ENCODE data around the gene DCP1B. TPM values are rescaled to one million over a fixed set of nuclear protein-coding genes. Genes with fewer than 3 reads are reported as not detected.
A peak's percentile ranks its signal among the peaks of the same experiment; 100 is the strongest.

The DCP1B gene
- polyA plus RNA-seq, 2 of the 4 experiments (the other 2 are of a cell fraction) = 7.7 to 19.2 TPM

GRCh38 chr12:1936406-1937320 lies 67.6 kb downstream of the DCP1B start:
- DNase-seq (ENCODE audit: low read depth in 1 of 2, low spot score in 1 of 2) (peak; percentile 13 to 71), FAIRE-seq (no peak), ATAC-seq (peak; percentile 42 to 84; a peak in 4 of 6 replicates)
- ChIA-PET CTCF (interaction anchor here (1.0 to 11.5 kb wide), 3 partner anchors 13 to 284 kb away, joined by 3 to 324 read pairs (median 3); no protein-coding TSS in a partner anchor), POLR2A (no interaction called here)
- Histone ChIP-seq H3K4me3 (no peak overlapping the region), H3K27ac (peak overlapping the region; percentile 37 to 47; a peak in 3 of 6 replicates), H3K9me3 (no peaks in the 10 kb centered on the region), H3K4me2 (peak overlapping the region; percentile 46), H3K4me1 (peaks cover 17% of the 10 kb centered on the region)
- WGBS (ENCODE audit: missing lambda C conversion rate) = 66% methylated on average over 25 of the region's 25 CpGs
- TF ChIP-seq FOSL2 (IDR thresholded peaks at IDR 0.05) (no peak), FOSL2 (CRISPR knock-in tag; IDR thresholded peaks at IDR 0.05) (0 out of 2 replicates have a peak, but pooled peaks have one; percentile 23), MAX (IDR thresholded peaks at IDR 0.05) (peak; percentile 29; the same call in 1 of the 2 replicates), BCL3 (IDR thresholded peaks at IDR 0.05) (no peak)

GRCh38 chr12:1935700-1936378 lies 68.4 kb downstream of the DCP1B start:
- H3K27ac ChIP-seq = peak overlapping the region; percentile 37 to 47; a peak in 3 of 6 replicates
- peak overlapping the region; percentile 46 for H3K4me2 ChIP-seq
- H3K9me3 ChIP-seq = no peaks in the 10 kb centered on the region
- FAIRE-seq (no peak), ATAC-seq (no peak; a peak in 1 of 6 replicates), DNase-seq (ENCODE audit: low read depth in 1 of 2, low spot score in 1 of 2) (no peak)
- H3K4me1 ChIP-seq = peaks cover 17% of the 10 kb centered on the region
- ChIA-PET POLR2A (no interaction called here), CTCF (interaction anchor here (1.0 to 11.5 kb wide), 3 partner anchors 14 to 283 kb away, joined by 3 to 324 read pairs (median 3); no protein-coding TSS in a partner anchor)
- 89% methylated on average over 21 of the region's 21 CpGs for WGBS (ENCODE audit: missing lambda C conversion rate)
- H3K4me3 ChIP-seq = no peak overlapping the region
- TF ChIP-seq SMC3 (IDR thresholded peaks at IDR 0.05) = no peak

GRCh38 chr12:1935242-1935641 lies 69.0 kb downstream of the DCP1B start:
- no peak for DNase-seq (ENCODE audit: low read depth in 1 of 2, low spot score in 1 of 2)
- CTCF ChIA-PET = interaction anchor here (11.5 kb wide), 1 partner anchor 140 kb away, joined by 324 read pairs; no protein-coding TSS in a partner anchor
- WGBS (ENCODE audit: missing lambda C conversion rate) = 92% methylated on average over 10 of the region's 10 CpGs
- H3K4me3 ChIP-seq = no peak overlapping the region
- peaks cover 17% of the 10 kb centered on the region for H3K4me1 ChIP-seq
- no peak for FAIRE-seq
- H3K4me2 ChIP-seq = no peak overlapping the region
- no peak for ATAC-seq
- TF ChIP-seq HOXB5 (CRISPR knock-in tag; IDR thresholded peaks at IDR 0.05) (no peak), ZNF302 (CRISPR knock-in tag; IDR thresholded peaks at IDR 0.05) (no peak), KDM1A (IDR thresholded peaks at IDR 0.05; ENCODE audit: low read depth) (no peak), FOSB (CRISPR knock-in tag; IDR thresholded peaks at IDR 0.05) (no peak), MAFK (IDR thresholded peaks at IDR 0.05; ENCODE audit: partially characterized antibody) (no peak), NR3C1 (IDR thresholded peaks at IDR 0.05) (no peak), ZFP36 (IDR thresholded peaks at IDR 0.05; ENCODE audit: borderline replicate concordance, partially characterized antibody) (no peak), EHMT2 (IDR thresholded peaks at IDR 0.05; ENCODE audit: low read depth) (no peak)
- POLR2A ChIA-PET = no interaction called here
- H3K27ac ChIP-seq = no peak overlapping the region
- no peaks in the 10 kb centered on the region for H3K9me3 ChIP-seq

GRCh38 chr12:1934831-1935230 lies 69.4 kb downstream of the DCP1B start:
- TF ChIP-seq RFX5 (IDR thresholded peaks at IDR 0.05) (no peak), CHD4 (IDR thresholded peaks at IDR 0.05; ENCODE audit: borderline replicate concordance) (no peak), SMC3 (IDR thresholded peaks at IDR 0.05) (no peak), ELK1 (IDR thresholded peaks at IDR 0.05; ENCODE audit: low read depth, low read length) (no peak), PHF8 (IDR thresholded peaks at IDR 0.05; ENCODE audit: borderline replicate concordance, low read depth) (no peak), EHMT2 (IDR thresholded peaks at IDR 0.05; ENCODE audit: low read depth) (no peak), CBX2 (IDR thresholded peaks at IDR 0.05; ENCODE audit: borderline replicate concordance, low read depth) (no peak), ATOH8 (CRISPR knock-in tag; IDR thresholded peaks at IDR 0.05; ENCODE audit: low read depth) (no peak), ZSCAN20 (CRISPR knock-in tag; IDR thresholded peaks at IDR 0.05) (no peak), BCL3 (IDR thresholded peaks at IDR 0.05) (no peak), SREBF2 (IDR thresholded peaks at IDR 0.05) (no peak), CHD2 (IDR thresholded peaks at IDR 0.05; ENCODE audit: low read length, partially characterized antibody) (no peak), CBX8 (IDR thresholded peaks at IDR 0.05) (no peak), JUN (IDR thresholded peaks at IDR 0.05) (no peak)
- no peak for DNase-seq (ENCODE audit: low read depth in 1 of 2, low spot score in 1 of 2)
- no peak for ATAC-seq
- Histone ChIP-seq H3K4me3 (no peak overlapping the region), H3K4me2 (no peak overlapping the region), H3K27ac (no peak overlapping the region), H3K4me1 (peaks cover 17% of the 10 kb centered on the region), H3K9me3 (no peaks in the 10 kb centered on the region)
- POLR2A ChIA-PET = no interaction called here
- CTCF ChIA-PET = interaction anchor here (11.5 kb wide), 1 partner anchor 140 kb away, joined by 324 read pairs; no protein-coding TSS in a partner anchor
- no peak for FAIRE-seq
- WGBS (ENCODE audit: missing lambda C conversion rate) = 89% methylated on average over 12 of the region's 12 CpGs
